Fibroblast of villous mesenchyme (primary cell): ENCODE results near the gene LCN1. TPM values are rescaled to one million over a fixed set of nuclear protein-coding genes. Genes with fewer than 3 reads are reported as not detected.

Experiments used
- DNase-seq: peaks from one replicate; pipeline ENCODE4 v3.0.0-alpha.2; 2010; ENCODE audit warnings: low read depth
- H3K4me3 ChIP-seq: 2 replicates; pipeline ENCODE4 v1.5.1; 2011; ENCODE audit warnings: low read depth, mild to moderate bottlenecking, low read length
- total RNA-seq: library from RNA; depleted of rRNA; stranded (reverse); fragments of >200 nt; gene quantifications from 2 replicates; pipeline ENCODE4 v1.2.3, GENCODE V29; 2012
- TF ChIP-seq, protein P1 (sequence below): IDR thresholded peaks from 2 replicates; pipeline ENCODE4 v1.5.1; 2012; ENCODE audit warnings: low read depth, mild to moderate bottlenecking, low read length; ENCODE audit not compliant: insufficient read depth

The LCN1 gene
- total RNA-seq, 1 donor: not detected

GRCh38 chr9:135572233-135572632 lies 51.0 kb downstream of the LCN1 start:
- TF ChIP-seq, protein P1, sequence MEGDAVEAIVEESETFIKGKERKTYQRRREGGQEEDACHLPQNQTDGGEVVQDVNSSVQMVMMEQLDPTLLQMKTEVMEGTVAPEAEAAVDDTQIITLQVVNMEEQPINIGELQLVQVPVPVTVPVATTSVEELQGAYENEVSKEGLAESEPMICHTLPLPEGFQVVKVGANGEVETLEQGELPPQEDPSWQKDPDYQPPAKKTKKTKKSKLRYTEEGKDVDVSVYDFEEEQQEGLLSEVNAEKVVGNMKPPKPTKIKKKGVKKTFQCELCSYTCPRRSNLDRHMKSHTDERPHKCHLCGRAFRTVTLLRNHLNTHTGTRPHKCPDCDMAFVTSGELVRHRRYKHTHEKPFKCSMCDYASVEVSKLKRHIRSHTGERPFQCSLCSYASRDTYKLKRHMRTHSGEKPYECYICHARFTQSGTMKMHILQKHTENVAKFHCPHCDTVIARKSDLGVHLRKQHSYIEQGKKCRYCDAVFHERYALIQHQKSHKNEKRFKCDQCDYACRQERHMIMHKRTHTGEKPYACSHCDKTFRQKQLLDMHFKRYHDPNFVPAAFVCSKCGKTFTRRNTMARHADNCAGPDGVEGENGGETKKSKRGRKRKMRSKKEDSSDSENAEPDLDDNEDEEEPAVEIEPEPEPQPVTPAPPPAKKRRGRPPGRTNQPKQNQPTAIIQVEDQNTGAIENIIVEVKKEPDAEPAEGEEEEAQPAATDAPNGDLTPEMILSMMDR: no peak
- H3K4me3 ChIP-seq: no peak overlapping the region
- no peak for DNase-seq

GRCh38 chr9:135573124-135573523 lies 51.9 kb downstream of the LCN1 start:
- DNase-seq: no peak
- TF ChIP-seq, protein P1: no peak
- no peak overlapping the region for H3K4me3 ChIP-seq

GRCh38 chr9:135574331-135574730 lies 53.1 kb downstream of the LCN1 start:
- DNase-seq: no peak
- TF ChIP-seq, protein P1: no peak
- H3K4me3 ChIP-seq: no peak overlapping the region

- no peak for DNase-seq
- no peak overlapping the region for H3K4me3 ChIP-seq
- TF ChIP-seq, protein P1: no peak
Observed at GRCh38 chr9:135574943-135575342, 53.7 kb downstream of the LCN1 start.

Other genes starting within 250 kb of the LCN1 start
- gene PPP1R26, start 41.7 kb upstream of the LCN1 start, total RNA-seq: 10.3 and 11.7 TPM in 2 replicates
- gene MRPS2, start 20.8 kb upstream of the LCN1 start, total RNA-seq: 12.1 and 14.5 TPM in 2 replicates
- not detected in 2 replicates for gene OBP2A, start 24.7 kb downstream of the LCN1 start, total RNA-seq
- gene PAEP, start 40.3 kb downstream of the LCN1 start, total RNA-seq: not detected in 2 replicates
- gene GLT6D1, start 118.1 kb downstream of the LCN1 start, total RNA-seq: not detected in 2 replicates
- gene LCN9, start 141.9 kb downstream of the LCN1 start, total RNA-seq: not detected in 2 replicates
- gene SOHLH1, start 178.0 kb downstream of the LCN1 start, total RNA-seq: not detected in 2 replicates
- not detected in 2 replicates for gene KCNT1, start 180.7 kb downstream of the LCN1 start, total RNA-seq